Calu3 (cell line): ENCODE measurements around the gene ATMIN. TPM values are rescaled to one million over a fixed set of nuclear protein-coding genes. Genes with fewer than 3 reads are reported as not detected.
A peak's percentile ranks its signal among the peaks of the same experiment; 100 is the strongest.

ENCODE experiments used
- BruUV-seq: library from RNA; stranded (reverse); fragments of 400-500 nt; replicated peaks from 2 replicates; lab custom pipeline; 2021; lab: Mats Ljungman, UMichigan
- CTCF ChIA-PET: fragments of 300-600 bp; sonication (Branson Sonifier 250); formaldehyde crosslinking; loops from one replicate; lab custom pipeline; 2022; ENCODE audit warnings: antibody characterized with exemption; lab: Charles Lee
- DNase-seq: peaks from one replicate; pipeline ENCODE4 v3.0.0; 2022
- H3K27ac Mint-ChIP-seq: one replicate; pipeline ENCODE4 v1.8.0; 2022; ENCODE audit warnings: mixed read lengths; ENCODE audit not compliant: unreplicated experiment
- H3K27me3 Mint-ChIP-seq: one replicate; pipeline ENCODE4 v1.8.0; 2022; ENCODE audit warnings: mixed read lengths; ENCODE audit not compliant: unreplicated experiment
- H3K36me3 Mint-ChIP-seq: one replicate; pipeline ENCODE4 v1.8.0; 2022; ENCODE audit warnings: mild to moderate bottlenecking, moderate library complexity, mixed read lengths; ENCODE audit not compliant: insufficient read depth, unreplicated experiment
- H3K4me1 Mint-ChIP-seq: one replicate; pipeline ENCODE4 v1.8.0; 2022; ENCODE audit warnings: mild to moderate bottlenecking, low read depth, mixed read lengths; ENCODE audit not compliant: unreplicated experiment
- H3K4me3 Mint-ChIP-seq: one replicate; pipeline ENCODE4 v1.8.0; 2022; ENCODE audit warnings: mild to moderate bottlenecking, low read depth, moderate library complexity, mixed read lengths; ENCODE audit not compliant: unreplicated experiment
- H3K9me3 Mint-ChIP-seq: one replicate; pipeline ENCODE4 v1.8.0; 2022; ENCODE audit warnings: low read depth, mixed read lengths; ENCODE audit not compliant: unreplicated experiment
- CTCF ChIP-seq: fragments of 200-600 bp; IDR thresholded peaks from one replicate; pipeline ENCODE4 v1.8.0; 2022; ENCODE audit warnings: antibody characterized with exemption; ENCODE audit not compliant: unreplicated experiment
- intact Hi-C: fragments of 100-400 bp; cut with micrococcal nuclease; formaldehyde crosslinking; loops from one replicate; pipeline ENCODE4 v1.10.0; 2022; ENCODE audit not compliant: unreplicated experiment
- total RNA-seq: library from RNA; stranded (reverse); gene quantifications from 2 replicates; pipeline ENCODE4 v1.2.3, GENCODE V29; 2022

The ATMIN gene
- total RNA-seq, 1 experiment from 2014 or later, result 64.3 TPM

DNA sequence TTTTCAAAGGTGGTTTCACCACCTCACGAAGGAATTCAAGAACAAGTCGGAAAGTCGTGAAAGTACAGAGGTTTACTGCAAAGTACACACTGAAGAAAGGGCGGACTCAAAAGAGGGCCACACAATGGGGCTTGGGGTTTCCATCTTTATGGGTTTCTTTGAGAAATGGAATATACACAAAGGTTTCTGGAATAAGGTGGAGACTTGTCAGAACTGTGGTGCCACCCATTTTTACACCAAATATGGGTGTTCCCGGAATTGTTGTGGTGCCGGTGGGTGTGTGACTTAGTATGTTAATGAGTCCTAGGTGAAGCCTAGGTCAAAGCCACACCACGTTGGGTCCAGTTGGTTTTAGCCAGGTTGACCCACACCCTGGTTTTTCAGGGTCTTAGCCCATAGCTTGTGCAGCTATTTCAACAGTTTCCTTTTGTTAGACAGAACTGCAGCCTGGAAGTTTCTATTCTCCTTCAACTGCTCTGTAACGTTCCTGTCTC lies 61.1 kb downstream of the ATMIN start:
- TF ChIP-seq CTCF, result no peak
- Mint-ChIP-seq H3K27ac (peak overlapping the region; percentile 74), H3K4me3 (peak overlapping the region; percentile 70), H3K4me1 (peaks cover 35% of the 10 kb centered on the region), H3K36me3 (peaks cover 47% of the 10 kb centered on the region), H3K27me3 (no peaks in the 10 kb centered on the region), H3K9me3 (peaks cover 3% of the 10 kb centered on the region)
- BruUV-seq, result no TSS peak
- intact Hi-C loops, result loop anchor here (5.0 kb wide), 2 partner anchors 46 to 96 kb away; no protein-coding TSS in a partner anchor
- DNase-seq, result peak; percentile 46
- CTCF ChIA-PET, result no interaction called here

Other genes starting within 250 kb of the ATMIN start
- 1.0 and 1.4 TPM in 2 replicates for gene CDYL2, start 231.2 kb upstream of the ATMIN start, total RNA-seq
- gene CMC2, start 29.0 kb upstream of the ATMIN start, total RNA-seq, result 111 and 123 TPM in 2 replicates
- gene CENPN, start 28.6 kb upstream of the ATMIN start, total RNA-seq, result 72.2 and 81.5 TPM in 2 replicates
- gene C16orf46, start 41.4 kb downstream of the ATMIN start, total RNA-seq, result 2.2 TPM in 1 of 2 replicates, not detected in the other
- gene GCSH, start 60.6 kb downstream of the ATMIN start, total RNA-seq, result 85.2 and 109 TPM in 2 replicates
- 6.6 and 9.1 TPM in 2 replicates for gene BCO1, start 202.8 kb downstream of the ATMIN start, total RNA-seq